22Rv1 (cell line): Measurements from ENCODE around the gene XDH.
A peak's percentile ranks its signal among the peaks of the same experiment; 100 is the strongest.

ENCODE experiments used
- ZFX ChIP-seq: fragments of 450-650 bp; IDR thresholded peaks from 2 replicates; pipeline ENCODE4 v1.6.1; 2017; ENCODE audit warnings: antibody characterized with exemption, borderline replicate concordance
- TF ChIP-seq, protein P1 (sequence below): fragments of 450-650 bp; IDR thresholded peaks from 2 replicates; pipeline ENCODE4 v1.5.1; 2017; ENCODE audit warnings: mild to moderate bottlenecking

GRCh38 chr2:31413862-31414550 is 536 bp downstream of the XDH start:
- TF ChIP-seq, protein P1, sequence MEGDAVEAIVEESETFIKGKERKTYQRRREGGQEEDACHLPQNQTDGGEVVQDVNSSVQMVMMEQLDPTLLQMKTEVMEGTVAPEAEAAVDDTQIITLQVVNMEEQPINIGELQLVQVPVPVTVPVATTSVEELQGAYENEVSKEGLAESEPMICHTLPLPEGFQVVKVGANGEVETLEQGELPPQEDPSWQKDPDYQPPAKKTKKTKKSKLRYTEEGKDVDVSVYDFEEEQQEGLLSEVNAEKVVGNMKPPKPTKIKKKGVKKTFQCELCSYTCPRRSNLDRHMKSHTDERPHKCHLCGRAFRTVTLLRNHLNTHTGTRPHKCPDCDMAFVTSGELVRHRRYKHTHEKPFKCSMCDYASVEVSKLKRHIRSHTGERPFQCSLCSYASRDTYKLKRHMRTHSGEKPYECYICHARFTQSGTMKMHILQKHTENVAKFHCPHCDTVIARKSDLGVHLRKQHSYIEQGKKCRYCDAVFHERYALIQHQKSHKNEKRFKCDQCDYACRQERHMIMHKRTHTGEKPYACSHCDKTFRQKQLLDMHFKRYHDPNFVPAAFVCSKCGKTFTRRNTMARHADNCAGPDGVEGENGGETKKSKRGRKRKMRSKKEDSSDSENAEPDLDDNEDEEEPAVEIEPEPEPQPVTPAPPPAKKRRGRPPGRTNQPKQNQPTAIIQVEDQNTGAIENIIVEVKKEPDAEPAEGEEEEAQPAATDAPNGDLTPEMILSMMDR = peak; percentile 49
- TF ChIP-seq ZFX = no peak
